HG02973 (cell line): ENCODE results near the gene NFIX.

ENCODE experiments used
- ATAC-seq: cut with Tn5 transposase; IDR thresholded peaks from one replicate; pipeline ENCODE4 v1.9.1; 2021; ENCODE audit warnings: moderate library complexity; ENCODE audit not compliant: unreplicated experiment

NFIX gene

GRCh38 chr19:13139633-13140311 lies 144.5 kb downstream of the NFIX start:
- ATAC-seq, result no peak

GRCh38 chr19:13146763-13147563 lies 151.7 kb downstream of the NFIX start:
- no peak for ATAC-seq
